GM12878 (cell line): Measurements from ENCODE around the gene ZMIZ2. TPM values are rescaled to one million over a fixed set of nuclear protein-coding genes. Genes with fewer than 3 reads are reported as not detected.

Experiments
- CBFB ChIP-seq: IDR thresholded peaks from 2 replicates; pipeline ENCODE4 v1.6.1; 2016; ENCODE audit warnings: antibody characterized with exemption, low read depth
- CHD1 ChIP-seq: IDR thresholded peaks from 2 replicates; pipeline ENCODE4 v1.6.1; 2012; ENCODE audit warnings: low read depth, low read length, improper control_type of control experiment
- FOS ChIP-seq: IDR thresholded peaks from 3 replicates; pipeline ENCODE4 v1.6.1; 2011; ENCODE audit warnings: borderline replicate concordance; ENCODE audit not compliant: insufficient read length; ENCODE audit errors: extremely low read depth
- FOXK2 ChIP-seq: fragments of 450-650 bp; IDR thresholded peaks from 2 replicates; pipeline ENCODE4 v1.6.1; 2017; ENCODE audit warnings: mild to moderate bottlenecking, moderate library complexity
- KAT2A ChIP-seq: conservative IDR thresholded peaks from 2 replicates; pipeline ENCODE4 v1.6.1; 2011; ENCODE audit warnings: low read depth, low read length; ENCODE audit not compliant: control insufficient read depth
- RUNX3 ChIP-seq: IDR thresholded peaks from 2 replicates; pipeline ENCODE4 v1.6.1; 2012; ENCODE audit warnings: low read length, inconsistent platforms
- SMARCA5 ChIP-seq: fragments of 450-650 bp; IDR thresholded peaks from 2 replicates; pipeline ENCODE4 v1.6.1; 2017; ENCODE audit warnings: mild to moderate bottlenecking
- TARDBP ChIP-seq: IDR thresholded peaks from 2 replicates; pipeline ENCODE4 v1.6.1; 2016; ENCODE audit warnings: borderline replicate concordance
- WRNIP1 ChIP-seq: IDR thresholded peaks from 2 replicates; pipeline ENCODE4 v1.6.1; 2011; ENCODE audit warnings: low read depth, low read length, improper control_type of control experiment, borderline replicate concordance
- polyA plus RNA-seq, 11 experiments: library from polyadenylated mRNA; depleted of rRNA in 4 of 11; unstranded in 6 of 11; stranded (reverse) in 5 of 11; fragments of >200 nt; fragmentation: Nextera tagmentation in 4 of 11; fragmentation: Illumina TruSeq in 1 of 11; extraction: Ambion mirVana in 4 of 11; extraction: Trizol in 1 of 11; gene quantifications; 1 replicate in 1 of 11; 2 replicates in 10 of 11; pipeline versions ENCODE4 v1.2.1 to v1.2.3, GENCODE V29; 2011 to 2016; ENCODE audit warnings: inconsistent platforms in 2 of 11, missing spikeins in 2 of 11, low read depth in 1 of 11
- total RNA-seq, 4 experiments: library from RNA; depleted of rRNA in 3 of 4; stranded (reverse); fragments of >200 nt in 3 of 4; fragmentation: Illumina TruSeq in 1 of 4; extraction: Trizol in 1 of 4; gene quantifications; 2 replicates each; pipeline versions ENCODE4 v1.2.1 to v1.2.3, GENCODE V29; 2013 to 2021
- TF ChIP-seq, protein P1 (sequence below): fragments of 450-650 bp; IDR thresholded peaks from 2 replicates; pipeline ENCODE4 v1.6.1; 2016; ENCODE audit warnings: mild to moderate bottlenecking, moderate library complexity, borderline replicate concordance
- TF ChIP-seq, protein P2 (sequence below): fragments of 450-650 bp; IDR thresholded peaks from 2 replicates; pipeline ENCODE4 v1.6.1; 2017; ENCODE audit warnings: low read depth, mild to moderate bottlenecking, moderate library complexity
- TF ChIP-seq, protein P3 (sequence below): IDR thresholded peaks from 2 replicates; pipeline ENCODE4 v1.6.1; 2012; ENCODE audit warnings: improper control_type of control experiment, low read depth, low read length; ENCODE audit not compliant: insufficient replicate concordance
- TF ChIP-seq, protein P4 (sequence below): fragments of 450-650 bp; IDR thresholded peaks from 2 replicates; pipeline ENCODE4 v1.6.1; 2017; ENCODE audit warnings: antibody characterized with exemption, mild to moderate bottlenecking, moderate library complexity
- TF ChIP-seq, protein P5 (sequence below): IDR thresholded peaks from 2 replicates; pipeline ENCODE4 v1.6.1; 2011; ENCODE audit warnings: low read depth, mild to moderate bottlenecking, low read length, moderate library complexity, borderline replicate concordance; ENCODE audit errors: extremely low read depth

The ZMIZ2 gene
- total and polyA plus RNA-seq, 10 of the 15 experiments (the other 5 are each of a cell fraction or from before 2014, with no cell fraction given) = 0.71 to 158 (median 17.0) TPM

DNA sequence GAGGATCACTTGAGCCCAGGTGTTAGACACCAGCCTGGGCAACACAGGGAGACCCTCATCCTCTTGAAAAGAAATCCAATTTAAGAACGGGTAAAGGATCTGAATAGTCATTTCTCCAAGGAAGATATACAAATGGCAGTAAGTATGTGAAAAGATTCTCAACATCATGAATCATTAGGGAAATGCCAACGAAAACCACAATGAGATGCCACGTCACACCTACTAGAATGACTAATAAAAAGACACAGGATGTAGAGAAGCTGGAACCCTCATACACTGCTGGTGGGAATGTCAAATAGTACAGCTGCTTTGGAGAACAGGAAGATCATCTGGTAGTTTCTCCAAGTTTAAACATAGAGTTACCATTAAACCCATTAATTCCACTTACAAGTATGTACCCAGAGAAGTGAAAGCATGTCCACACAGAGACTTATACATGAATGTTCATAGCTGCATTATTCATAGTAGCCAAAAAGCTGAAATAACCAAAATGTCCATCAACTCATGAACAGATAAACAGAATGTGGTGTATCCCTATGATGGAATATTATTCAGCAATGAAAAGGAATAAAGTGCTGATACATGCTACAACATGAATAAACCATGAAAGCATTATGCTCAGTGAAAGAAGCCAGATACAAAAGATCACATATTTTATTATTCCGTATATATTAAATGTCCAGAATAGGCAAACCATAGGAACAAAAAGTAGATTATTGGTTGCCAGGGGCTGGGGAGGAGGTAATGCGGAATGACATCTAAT, 13.1 kb upstream of the ZMIZ2 start (continued):
- no peak for TF ChIP-seq WRNIP1
- TF ChIP-seq, protein P1, sequence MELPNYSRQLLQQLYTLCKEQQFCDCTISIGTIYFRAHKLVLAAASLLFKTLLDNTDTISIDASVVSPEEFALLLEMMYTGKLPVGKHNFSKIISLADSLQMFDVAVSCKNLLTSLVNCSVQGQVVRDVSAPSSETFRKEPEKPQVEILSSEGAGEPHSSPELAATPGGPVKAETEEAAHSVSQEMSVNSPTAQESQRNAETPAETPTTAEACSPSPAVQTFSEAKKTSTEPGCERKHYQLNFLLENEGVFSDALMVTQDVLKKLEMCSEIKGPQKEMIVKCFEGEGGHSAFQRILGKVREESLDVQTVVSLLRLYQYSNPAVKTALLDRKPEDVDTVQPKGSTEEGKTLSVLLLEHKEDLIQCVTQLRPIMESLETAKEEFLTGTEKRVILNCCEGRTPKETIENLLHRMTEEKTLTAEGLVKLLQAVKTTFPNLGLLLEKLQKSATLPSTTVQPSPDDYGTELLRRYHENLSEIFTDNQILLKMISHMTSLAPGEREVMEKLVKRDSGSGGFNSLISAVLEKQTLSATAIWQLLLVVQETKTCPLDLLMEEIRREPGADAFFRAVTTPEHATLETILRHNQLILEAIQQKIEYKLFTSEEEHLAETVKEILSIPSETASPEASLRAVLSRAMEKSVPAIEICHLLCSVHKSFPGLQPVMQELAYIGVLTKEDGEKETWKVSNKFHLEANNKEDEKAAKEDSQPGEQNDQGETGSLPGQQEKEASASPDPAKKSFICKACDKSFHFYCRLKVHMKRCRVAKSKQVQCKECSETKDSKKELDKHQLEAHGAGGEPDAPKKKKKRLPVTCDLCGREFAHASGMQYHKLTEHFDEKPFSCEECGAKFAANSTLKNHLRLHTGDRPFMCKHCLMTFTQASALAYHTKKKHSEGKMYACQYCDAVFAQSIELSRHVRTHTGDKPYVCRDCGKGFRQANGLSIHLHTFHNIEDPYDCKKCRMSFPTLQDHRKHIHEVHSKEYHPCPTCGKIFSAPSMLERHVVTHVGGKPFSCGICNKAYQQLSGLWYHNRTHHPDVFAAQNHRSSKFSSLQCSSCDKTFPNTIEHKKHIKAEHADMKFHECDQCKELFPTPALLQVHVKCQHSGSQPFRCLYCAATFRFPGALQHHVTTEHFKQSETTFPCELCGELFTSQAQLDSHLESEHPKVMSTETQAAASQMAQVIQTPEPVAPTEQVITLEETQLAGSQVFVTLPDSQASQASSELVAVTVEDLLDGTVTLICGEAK = no peak
- TF ChIP-seq FOXK2 = no peak
- no peak for TF ChIP-seq KAT2A
- TF ChIP-seq, protein P2, sequence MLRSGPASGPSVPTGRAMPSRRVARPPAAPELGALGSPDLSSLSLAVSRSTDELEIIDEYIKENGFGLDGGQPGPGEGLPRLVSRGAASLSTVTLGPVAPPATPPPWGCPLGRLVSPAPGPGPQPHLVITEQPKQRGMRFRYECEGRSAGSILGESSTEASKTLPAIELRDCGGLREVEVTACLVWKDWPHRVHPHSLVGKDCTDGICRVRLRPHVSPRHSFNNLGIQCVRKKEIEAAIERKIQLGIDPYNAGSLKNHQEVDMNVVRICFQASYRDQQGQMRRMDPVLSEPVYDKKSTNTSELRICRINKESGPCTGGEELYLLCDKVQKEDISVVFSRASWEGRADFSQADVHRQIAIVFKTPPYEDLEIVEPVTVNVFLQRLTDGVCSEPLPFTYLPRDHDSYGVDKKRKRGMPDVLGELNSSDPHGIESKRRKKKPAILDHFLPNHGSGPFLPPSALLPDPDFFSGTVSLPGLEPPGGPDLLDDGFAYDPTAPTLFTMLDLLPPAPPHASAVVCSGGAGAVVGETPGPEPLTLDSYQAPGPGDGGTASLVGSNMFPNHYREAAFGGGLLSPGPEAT = peak; percentile 67; the same call in 1 of the 2 replicates
- TF ChIP-seq, protein P3, sequence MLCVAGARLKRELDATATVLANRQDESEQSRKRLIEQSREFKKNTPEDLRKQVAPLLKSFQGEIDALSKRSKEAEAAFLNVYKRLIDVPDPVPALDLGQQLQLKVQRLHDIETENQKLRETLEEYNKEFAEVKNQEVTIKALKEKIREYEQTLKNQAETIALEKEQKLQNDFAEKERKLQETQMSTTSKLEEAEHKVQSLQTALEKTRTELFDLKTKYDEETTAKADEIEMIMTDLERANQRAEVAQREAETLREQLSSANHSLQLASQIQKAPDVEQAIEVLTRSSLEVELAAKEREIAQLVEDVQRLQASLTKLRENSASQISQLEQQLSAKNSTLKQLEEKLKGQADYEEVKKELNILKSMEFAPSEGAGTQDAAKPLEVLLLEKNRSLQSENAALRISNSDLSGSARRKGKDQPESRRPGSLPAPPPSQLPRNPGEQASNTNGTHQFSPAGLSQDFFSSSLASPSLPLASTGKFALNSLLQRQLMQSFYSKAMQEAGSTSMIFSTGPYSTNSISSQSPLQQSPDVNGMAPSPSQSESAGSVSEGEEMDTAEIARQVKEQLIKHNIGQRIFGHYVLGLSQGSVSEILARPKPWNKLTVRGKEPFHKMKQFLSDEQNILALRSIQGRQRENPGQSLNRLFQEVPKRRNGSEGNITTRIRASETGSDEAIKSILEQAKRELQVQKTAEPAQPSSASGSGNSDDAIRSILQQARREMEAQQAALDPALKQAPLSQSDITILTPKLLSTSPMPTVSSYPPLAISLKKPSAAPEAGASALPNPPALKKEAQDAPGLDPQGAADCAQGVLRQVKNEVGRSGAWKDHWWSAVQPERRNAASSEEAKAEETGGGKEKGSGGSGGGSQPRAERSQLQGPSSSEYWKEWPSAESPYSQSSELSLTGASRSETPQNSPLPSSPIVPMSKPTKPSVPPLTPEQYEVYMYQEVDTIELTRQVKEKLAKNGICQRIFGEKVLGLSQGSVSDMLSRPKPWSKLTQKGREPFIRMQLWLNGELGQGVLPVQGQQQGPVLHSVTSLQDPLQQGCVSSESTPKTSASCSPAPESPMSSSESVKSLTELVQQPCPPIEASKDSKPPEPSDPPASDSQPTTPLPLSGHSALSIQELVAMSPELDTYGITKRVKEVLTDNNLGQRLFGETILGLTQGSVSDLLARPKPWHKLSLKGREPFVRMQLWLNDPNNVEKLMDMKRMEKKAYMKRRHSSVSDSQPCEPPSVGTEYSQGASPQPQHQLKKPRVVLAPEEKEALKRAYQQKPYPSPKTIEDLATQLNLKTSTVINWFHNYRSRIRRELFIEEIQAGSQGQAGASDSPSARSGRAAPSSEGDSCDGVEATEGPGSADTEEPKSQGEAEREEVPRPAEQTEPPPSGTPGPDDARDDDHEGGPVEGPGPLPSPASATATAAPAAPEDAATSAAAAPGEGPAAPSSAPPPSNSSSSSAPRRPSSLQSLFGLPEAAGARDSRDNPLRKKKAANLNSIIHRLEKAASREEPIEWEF = no peak
- peak; percentile 52; the same call in 1 of the 2 replicates for TF ChIP-seq SMARCA5
- TF ChIP-seq FOS = no peak
- TF ChIP-seq, protein P4, sequence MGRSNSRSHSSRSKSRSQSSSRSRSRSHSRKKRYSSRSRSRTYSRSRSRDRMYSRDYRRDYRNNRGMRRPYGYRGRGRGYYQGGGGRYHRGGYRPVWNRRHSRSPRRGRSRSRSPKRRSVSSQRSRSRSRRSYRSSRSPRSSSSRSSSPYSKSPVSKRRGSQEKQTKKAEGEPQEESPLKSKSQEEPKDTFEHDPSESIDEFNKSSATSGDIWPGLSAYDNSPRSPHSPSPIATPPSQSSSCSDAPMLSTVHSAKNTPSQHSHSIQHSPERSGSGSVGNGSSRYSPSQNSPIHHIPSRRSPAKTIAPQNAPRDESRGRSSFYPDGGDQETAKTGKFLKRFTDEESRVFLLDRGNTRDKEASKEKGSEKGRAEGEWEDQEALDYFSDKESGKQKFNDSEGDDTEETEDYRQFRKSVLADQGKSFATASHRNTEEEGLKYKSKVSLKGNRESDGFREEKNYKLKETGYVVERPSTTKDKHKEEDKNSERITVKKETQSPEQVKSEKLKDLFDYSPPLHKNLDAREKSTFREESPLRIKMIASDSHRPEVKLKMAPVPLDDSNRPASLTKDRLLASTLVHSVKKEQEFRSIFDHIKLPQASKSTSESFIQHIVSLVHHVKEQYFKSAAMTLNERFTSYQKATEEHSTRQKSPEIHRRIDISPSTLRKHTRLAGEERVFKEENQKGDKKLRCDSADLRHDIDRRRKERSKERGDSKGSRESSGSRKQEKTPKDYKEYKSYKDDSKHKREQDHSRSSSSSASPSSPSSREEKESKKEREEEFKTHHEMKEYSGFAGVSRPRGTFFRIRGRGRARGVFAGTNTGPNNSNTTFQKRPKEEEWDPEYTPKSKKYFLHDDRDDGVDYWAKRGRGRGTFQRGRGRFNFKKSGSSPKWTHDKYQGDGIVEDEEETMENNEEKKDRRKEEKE = no peak
- no peak for TF ChIP-seq TARDBP
- TF ChIP-seq CHD1 = no peak
- TF ChIP-seq, protein P5, sequence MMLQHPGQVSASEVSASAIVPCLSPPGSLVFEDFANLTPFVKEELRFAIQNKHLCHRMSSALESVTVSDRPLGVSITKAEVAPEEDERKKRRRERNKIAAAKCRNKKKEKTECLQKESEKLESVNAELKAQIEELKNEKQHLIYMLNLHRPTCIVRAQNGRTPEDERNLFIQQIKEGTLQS = no peak
- 0 out of 2 replicates have a peak, but pooled peaks have one; percentile 32 for TF ChIP-seq CBFB
- TF ChIP-seq RUNX3 = peak; percentile 93
